B cell (primary cell): ENCODE measurements around the gene STX18. TPM values are rescaled to one million over a fixed set of nuclear protein-coding genes. Genes with fewer than 3 reads are reported as not detected.

Source experiments
- ATAC-seq: fragments of 200-7000 bp; cut with Tn5 transposase; one replicate; pipeline ENCODE4 v1.10.0; 2021; ENCODE audit warnings: low read depth, mild to moderate bottlenecking, moderate number of reproducible peaks, moderate library complexity
- CTCF ChIA-PET: fragments of 350-600 bp; sonication (Branson Sonifier 250); formaldehyde crosslinking; loops from one replicate; lab custom pipeline; 2021; ENCODE audit warnings: antibody characterized with exemption, inconsistent platforms; lab: Charles Lee
- POLR2A ChIA-PET: fragments of 350-600 bp; sonication (Branson Sonifier 250); formaldehyde crosslinking; loops from one replicate; lab custom pipeline; 2021; ENCODE audit warnings: antibody characterized with exemption; lab: Charles Lee
- DNase-seq: peaks from one replicate; pipeline ENCODE4 v3.0.0; 2013
- H2AFZ ChIP-seq: 2 replicates; pipeline ENCODE4 v1.6.1; 2012; ENCODE audit warnings: mild to moderate bottlenecking, low read depth, low read length; ENCODE audit not compliant: insufficient read depth, poor library complexity, severe bottlenecking
- H3K27ac ChIP-seq, 2 donors: 1 replicate in 1 of 2; 2 replicates in 1 of 2; pipeline ENCODE4 v1.5.1; 2012 to 2013; ENCODE audit warnings: low read length in 2 of 2, mild to moderate bottlenecking in 2 of 2, moderate library complexity in 1 of 2
- H3K27me3 ChIP-seq, 4 experiments: fragments of 200-600 bp in 1 of 4; sonication (generic) in 1 of 4; replicated peaks in 1 of 4; 1 replicate in 2 of 4; 2 replicates in 2 of 4; pipeline versions ENCODE4 v1.6.1 to v1.7.0; 2013 to 2016; ENCODE audit warnings: low read length in 3 of 4, mild to moderate bottlenecking in 2 of 4, mixed read lengths in 1 of 4, moderate library complexity in 1 of 4; ENCODE audit not compliant: insufficient read depth in 4 of 4, control insufficient read depth in 3 of 4; ENCODE audit errors: control extremely low read depth in 1 of 4
- H3K36me3 ChIP-seq, 2 experiments: replicated peaks in 1 of 2; 1 replicate in 1 of 2; 2 replicates in 1 of 2; pipeline versions ENCODE4 v1.6.1 to v1.7.1; 2013; ENCODE audit warnings: low read length in 1 of 2; ENCODE audit not compliant: insufficient read depth in 2 of 2, control insufficient read depth in 1 of 2; ENCODE audit errors: control extremely low read depth in 1 of 2, extremely low read depth in 1 of 2
- H3K4me1 ChIP-seq, 2 donors: fragments of 200-600 bp in 1 of 2; sonication (generic) in 1 of 2; 1 replicate in 1 of 2; 2 replicates in 1 of 2; pipeline versions ENCODE4 v1.5.1 to v1.6.1; 2013 to 2017; ENCODE audit warnings: low read length in 2 of 2; ENCODE audit not compliant: control insufficient read depth in 2 of 2, insufficient read depth in 2 of 2
- H3K4me2 ChIP-seq: replicated peaks from 2 replicates; pipeline ENCODE3; 2012; ENCODE audit warnings: mild to moderate bottlenecking, low read depth, low read length; ENCODE audit not compliant: poor library complexity, severe bottlenecking
- H3K4me3 ChIP-seq, 5 experiments: fragments of 200-600 bp in 1 of 5; sonication (generic) in 1 of 5; 1 replicate in 3 of 5; 2 replicates in 2 of 5; pipeline versions ENCODE4 v1.5.1 to v1.7.0; 2011 to 2016; ENCODE audit warnings: low read length in 4 of 5, mild to moderate bottlenecking in 4 of 5, low read depth in 2 of 5, control low read depth in 1 of 5, moderate library complexity in 1 of 5; ENCODE audit not compliant: insufficient read depth in 1 of 5; ENCODE audit errors: control extremely low read depth in 1 of 5, extremely low read depth in 1 of 5
- H3K79me2 ChIP-seq: fragments of 200-600 bp; sonication (generic); one replicate; pipeline ENCODE4 v1.6.0; 2016; ENCODE audit warnings: low read length; ENCODE audit not compliant: control insufficient read depth, insufficient read depth
- H3K9ac ChIP-seq: fragments of 200-600 bp; sonication (generic); 2 replicates; pipeline ENCODE4 v1.6.1; 2017; ENCODE audit warnings: mild to moderate bottlenecking, low read length, moderate library complexity
- H3K9me3 ChIP-seq, 3 donors: one replicate each; pipeline versions ENCODE4 v1.6.1 to v1.7.1; 2013; ENCODE audit warnings: low read length in 2 of 3; ENCODE audit not compliant: control insufficient read depth in 2 of 3, insufficient read depth in 1 of 3; ENCODE audit errors: control extremely low read depth in 1 of 3
- H4K20me1 ChIP-seq: 2 replicates; pipeline ENCODE4 v1.6.0; 2012; ENCODE audit warnings: mild to moderate bottlenecking, low read length; ENCODE audit not compliant: insufficient read depth, control insufficient read depth, poor library complexity, severe bottlenecking
- H3K27ac Mint-ChIP-seq: one replicate; pipeline ENCODE4 v1.8.0; 2021; ENCODE audit warnings: mixed read lengths
- H3K27me3 Mint-ChIP-seq: one replicate; pipeline ENCODE4 v1.8.0; 2021; ENCODE audit warnings: mixed read lengths
- H3K4me1 Mint-ChIP-seq: one replicate; pipeline ENCODE4 v1.8.0; 2021; ENCODE audit warnings: mixed read lengths
- H3K4me3 Mint-ChIP-seq: one replicate; pipeline ENCODE4 v1.8.0; 2021; ENCODE audit warnings: mixed read lengths
- H3K9me3 Mint-ChIP-seq: one replicate; pipeline ENCODE4 v1.8.0; 2022; ENCODE audit warnings: mixed read lengths; ENCODE audit not compliant: insufficient read depth
- EZH2 ChIP-seq: IDR thresholded peaks from 2 replicates; pipeline ENCODE4 v1.6.1; 2012; ENCODE audit warnings: borderline replicate concordance, low read depth, mild to moderate bottlenecking, moderate library complexity, low read length; ENCODE audit not compliant: insufficient read depth, poor library complexity, severe bottlenecking
- WGBS: methylation state at CpG from one replicate; pipeline ENCODE4 v1.1.5; 2013; ENCODE audit warnings: missing lambda C conversion rate; ENCODE audit not compliant: insufficient coverage; 5-methylcytosine and 5-hydroxymethylcytosine counted together
- intact Hi-C: fragments of 100-400 bp; cut with micrococcal nuclease; formaldehyde crosslinking; loops from one replicate; pipeline ENCODE4 v1.10.0; 2022
- polyA plus RNA-seq: library from polyadenylated mRNA; depleted of rRNA; stranded (reverse); fragments of >200 nt; gene quantifications from 2 replicates; pipeline ENCODE4 v1.2.3, GENCODE V29; 2012
- total RNA-seq, 2 donors: library from RNA; stranded (reverse); fragments of 120-200 nt in 1 of 2; gene quantifications; 1 replicate in 1 of 2; 2 replicates in 1 of 2; pipeline versions ENCODE4 v1.2.3 to v1.2.4, GENCODE V29; 2013 to 2022
- TF ChIP-seq, protein P1 (sequence below): fragments of 200-600 bp; IDR thresholded peaks from one replicate; pipeline ENCODE4 v1.8.0; 2022; ENCODE audit warnings: antibody characterized with exemption, mild to moderate bottlenecking

Gene STX18
- total and polyA plus RNA-seq, 2 donors (not counting 1 experiment from before 2014, with no cell fraction given), result 20.3 to 33.6 TPM

DNA sequence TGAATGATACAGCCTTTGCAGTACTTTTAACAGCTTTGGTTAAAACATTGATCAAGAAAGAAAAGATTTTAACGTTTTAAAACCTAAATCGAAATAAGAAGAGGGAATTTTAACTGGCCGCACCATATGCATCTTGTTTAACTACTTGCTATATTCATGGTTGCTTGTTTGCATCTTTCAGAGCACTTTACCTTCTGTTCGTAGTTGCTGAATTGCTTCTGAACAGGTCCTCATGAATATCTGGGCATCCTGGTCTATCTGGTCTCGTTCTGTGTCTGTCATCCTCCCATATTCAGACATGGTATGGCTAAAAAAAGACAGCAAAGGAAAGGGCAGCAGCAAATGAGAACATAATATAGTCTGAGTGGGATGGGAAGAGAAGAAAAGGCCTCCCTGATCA lies 82.7 kb downstream of the STX18 start:
- H3K36me3 ChIP-seq, result peaks cover 0 to 43% of the 10 kb centered on the region in 2 experiments
- H3K79me2 ChIP-seq, result no peaks in the 10 kb centered on the region
- H2AFZ ChIP-seq, result no peak overlapping the region
- no peak for ATAC-seq
- H3K9ac ChIP-seq, result no peak overlapping the region
- H4K20me1 ChIP-seq, result no peaks in the 10 kb centered on the region
- POLR2A ChIA-PET, result no interaction called here
- no peak for DNase-seq
- no peak overlapping the region for H3K27ac Mint-ChIP-seq
- TF ChIP-seq EZH2, result no peak
- TF ChIP-seq, protein P1, sequence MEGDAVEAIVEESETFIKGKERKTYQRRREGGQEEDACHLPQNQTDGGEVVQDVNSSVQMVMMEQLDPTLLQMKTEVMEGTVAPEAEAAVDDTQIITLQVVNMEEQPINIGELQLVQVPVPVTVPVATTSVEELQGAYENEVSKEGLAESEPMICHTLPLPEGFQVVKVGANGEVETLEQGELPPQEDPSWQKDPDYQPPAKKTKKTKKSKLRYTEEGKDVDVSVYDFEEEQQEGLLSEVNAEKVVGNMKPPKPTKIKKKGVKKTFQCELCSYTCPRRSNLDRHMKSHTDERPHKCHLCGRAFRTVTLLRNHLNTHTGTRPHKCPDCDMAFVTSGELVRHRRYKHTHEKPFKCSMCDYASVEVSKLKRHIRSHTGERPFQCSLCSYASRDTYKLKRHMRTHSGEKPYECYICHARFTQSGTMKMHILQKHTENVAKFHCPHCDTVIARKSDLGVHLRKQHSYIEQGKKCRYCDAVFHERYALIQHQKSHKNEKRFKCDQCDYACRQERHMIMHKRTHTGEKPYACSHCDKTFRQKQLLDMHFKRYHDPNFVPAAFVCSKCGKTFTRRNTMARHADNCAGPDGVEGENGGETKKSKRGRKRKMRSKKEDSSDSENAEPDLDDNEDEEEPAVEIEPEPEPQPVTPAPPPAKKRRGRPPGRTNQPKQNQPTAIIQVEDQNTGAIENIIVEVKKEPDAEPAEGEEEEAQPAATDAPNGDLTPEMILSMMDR, result no peak
- H3K9me3 ChIP-seq, result no peaks in the 10 kb centered on the region
- WGBS, result 86% methylated on average over 1 of the region's 5 CpGs
- no peaks in the 10 kb centered on the region for H3K9me3 Mint-ChIP-seq
- peaks cover 0 to 4% of the 10 kb centered on the region in 2 donors for H3K4me1 ChIP-seq
- CTCF ChIA-PET, result no interaction called here
- H3K27me3 ChIP-seq, result no peaks in the 10 kb centered on the region
- no peak overlapping the region for H3K4me2 ChIP-seq
- no peak overlapping the region for H3K4me3 Mint-ChIP-seq
- intact Hi-C loops, result no loop called here
- no peak overlapping the region for H3K27ac ChIP-seq
- peaks cover 13% of the 10 kb centered on the region for H3K4me1 Mint-ChIP-seq
- no peaks in the 10 kb centered on the region for H3K27me3 Mint-ChIP-seq
- no peak overlapping the region for H3K4me3 ChIP-seq

DNA sequence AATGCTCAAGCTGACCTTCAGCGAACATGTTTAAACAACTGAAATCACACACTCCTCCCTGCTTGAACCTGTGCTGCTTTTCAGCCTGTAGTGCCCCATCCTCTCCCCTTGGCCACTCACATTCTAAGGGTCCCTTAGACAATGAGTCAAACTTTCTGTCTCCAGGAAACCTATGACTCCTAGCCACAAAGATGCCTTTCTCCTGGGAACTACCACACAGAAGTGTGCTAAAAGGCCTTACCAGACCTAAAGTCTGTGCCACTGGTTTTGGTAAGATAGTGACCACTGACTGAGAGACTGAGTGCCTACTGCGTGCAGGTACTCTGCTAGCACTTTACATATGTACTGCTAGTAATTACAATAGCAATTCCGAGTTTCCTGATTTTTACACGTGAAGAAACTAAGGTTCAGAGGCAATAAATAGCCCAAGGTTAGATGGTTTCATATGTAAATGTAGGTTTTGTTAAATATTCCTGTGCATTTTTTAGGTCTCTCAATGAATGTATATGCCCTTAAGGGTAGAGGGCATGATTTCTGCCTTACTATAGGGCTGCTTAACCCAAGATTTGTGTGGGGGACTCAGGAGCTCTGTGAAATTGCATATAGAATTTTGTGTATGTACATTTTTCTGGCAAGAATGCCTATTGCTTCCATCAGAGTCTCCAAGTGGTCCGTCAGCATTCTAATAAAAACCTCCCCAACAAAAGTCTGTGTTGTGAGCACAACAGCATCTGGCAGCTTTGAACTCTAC lies 83.9 kb downstream of the STX18 start:
- H3K4me3 ChIP-seq, result no peak overlapping the region
- Mint-ChIP-seq H3K27me3 (no peaks in the 10 kb centered on the region), H3K4me1 (peaks cover 13% of the 10 kb centered on the region), H3K4me3 (no peak overlapping the region), H3K27ac (no peak overlapping the region), H3K9me3 (no peaks in the 10 kb centered on the region)
- TF ChIP-seq, protein P1, result no peak
- TF ChIP-seq EZH2, result no peak
- no peaks in the 10 kb centered on the region for H3K79me2 ChIP-seq
- intact Hi-C loops, result no loop called here
- no peak overlapping the region for H2AFZ ChIP-seq
- H3K27me3 ChIP-seq, result no peaks in the 10 kb centered on the region
- H3K9me3 ChIP-seq, result no peaks in the 10 kb centered on the region
- no peak for ATAC-seq
- CTCF ChIA-PET, result no interaction called here
- no peak overlapping the region for H3K4me2 ChIP-seq
- DNase-seq, result no peak
- 100% methylated on average over 1 of the region's 5 CpGs for WGBS
- no peak overlapping the region for H3K9ac ChIP-seq
- no peak overlapping the region for H3K27ac ChIP-seq
- H3K36me3 ChIP-seq, result peaks cover 3 to 52% of the 10 kb centered on the region in 2 experiments
- H4K20me1 ChIP-seq, result no peaks in the 10 kb centered on the region
- H3K4me1 ChIP-seq, result peaks cover 0 to 4% of the 10 kb centered on the region in 2 donors
- POLR2A ChIA-PET, result interaction anchor here (0.7 kb wide), 1 partner anchor 444 kb away, joined by 4 read pairs; no protein-coding TSS in a partner anchor
